ENCODE results near the gene STPG1.

STPG1 gene

DNA sequence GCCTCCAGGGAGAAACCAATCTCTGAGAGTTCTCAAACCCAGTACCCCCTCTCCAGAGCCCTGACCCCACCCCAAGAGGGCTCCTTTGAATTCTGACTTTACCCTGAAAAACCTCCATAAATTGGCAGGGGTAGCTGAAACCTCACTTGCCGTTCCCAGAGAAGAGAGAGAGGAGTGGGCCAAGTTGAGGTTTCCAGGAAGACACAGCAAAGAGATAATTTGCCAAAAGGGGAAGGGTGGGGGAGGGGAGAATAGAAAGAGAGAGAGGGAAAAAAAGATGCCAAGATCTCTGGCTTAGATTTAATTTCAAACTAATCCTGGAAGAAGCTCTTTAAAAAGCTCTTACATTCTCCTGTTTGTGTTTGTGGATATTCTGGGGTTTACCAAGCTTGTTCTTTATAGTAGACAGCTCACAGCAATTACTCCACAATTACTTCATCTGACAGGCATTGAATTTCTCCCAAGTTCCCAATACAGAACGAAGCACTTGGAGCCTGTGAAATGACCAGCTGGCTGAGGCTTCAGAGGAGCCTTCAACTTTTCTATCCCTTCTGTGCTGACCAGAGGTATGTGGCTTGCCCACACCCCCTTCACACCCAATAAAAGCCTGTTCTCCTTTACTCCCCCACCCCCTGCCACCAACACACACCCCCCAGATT is 95.5 kb downstream of the STPG1 start:
- no peak for TF ChIP-seq EZH2 (optimal IDR thresholded peaks at IDR 0.05; ENCODE audit: low read depth, low read length)
- no peak for TF ChIP-seq EZH2phosphoT487 (IDR thresholded peaks at IDR 0.05; ENCODE audit: low read length)
- TF ChIP-seq, protein P1, sequence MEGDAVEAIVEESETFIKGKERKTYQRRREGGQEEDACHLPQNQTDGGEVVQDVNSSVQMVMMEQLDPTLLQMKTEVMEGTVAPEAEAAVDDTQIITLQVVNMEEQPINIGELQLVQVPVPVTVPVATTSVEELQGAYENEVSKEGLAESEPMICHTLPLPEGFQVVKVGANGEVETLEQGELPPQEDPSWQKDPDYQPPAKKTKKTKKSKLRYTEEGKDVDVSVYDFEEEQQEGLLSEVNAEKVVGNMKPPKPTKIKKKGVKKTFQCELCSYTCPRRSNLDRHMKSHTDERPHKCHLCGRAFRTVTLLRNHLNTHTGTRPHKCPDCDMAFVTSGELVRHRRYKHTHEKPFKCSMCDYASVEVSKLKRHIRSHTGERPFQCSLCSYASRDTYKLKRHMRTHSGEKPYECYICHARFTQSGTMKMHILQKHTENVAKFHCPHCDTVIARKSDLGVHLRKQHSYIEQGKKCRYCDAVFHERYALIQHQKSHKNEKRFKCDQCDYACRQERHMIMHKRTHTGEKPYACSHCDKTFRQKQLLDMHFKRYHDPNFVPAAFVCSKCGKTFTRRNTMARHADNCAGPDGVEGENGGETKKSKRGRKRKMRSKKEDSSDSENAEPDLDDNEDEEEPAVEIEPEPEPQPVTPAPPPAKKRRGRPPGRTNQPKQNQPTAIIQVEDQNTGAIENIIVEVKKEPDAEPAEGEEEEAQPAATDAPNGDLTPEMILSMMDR (IDR thresholded peaks at IDR 0.05; ENCODE audit: low read length), result no peak
- Histone ChIP-seq H3K9ac (ENCODE audit: low read length) (no peak overlapping the region), H3K27me3 (replicated peaks; ENCODE audit: insufficient read depth, low read length) (no peaks in the 10 kb centered on the region), H2AFZ (ENCODE audit: low read length) (no peak overlapping the region), H3K79me2 (ENCODE audit: low read length) (peaks cover 28% of the 10 kb centered on the region), H3K4me3 (ENCODE audit: low read length) (no peak overlapping the region), H3F3A (ENCODE audit: insufficient read depth, low read length) (peaks cover 52% of the 10 kb centered on the region), H3K27ac (ENCODE audit: low read length) (no peak overlapping the region), H3K9me2 (replicated peaks; ENCODE audit: insufficient read depth, low read length) (no peaks in the 10 kb centered on the region), H3K4me1 (ENCODE audit: low read length) (peaks cover 27% of the 10 kb centered on the region), H3K36me3 (replicated peaks; ENCODE audit: insufficient read depth, low read length) (no peaks in the 10 kb centered on the region), H3K9me3 (replicated peaks; ENCODE audit: insufficient read depth, low read length) (no peaks in the 10 kb centered on the region), H3K4me2 (ENCODE audit: low read depth, low read length) (no peak overlapping the region), H4K20me1 (ENCODE audit: insufficient read depth, low read length) (no peaks in the 10 kb centered on the region)
- no peak for DNase-seq

DNA sequence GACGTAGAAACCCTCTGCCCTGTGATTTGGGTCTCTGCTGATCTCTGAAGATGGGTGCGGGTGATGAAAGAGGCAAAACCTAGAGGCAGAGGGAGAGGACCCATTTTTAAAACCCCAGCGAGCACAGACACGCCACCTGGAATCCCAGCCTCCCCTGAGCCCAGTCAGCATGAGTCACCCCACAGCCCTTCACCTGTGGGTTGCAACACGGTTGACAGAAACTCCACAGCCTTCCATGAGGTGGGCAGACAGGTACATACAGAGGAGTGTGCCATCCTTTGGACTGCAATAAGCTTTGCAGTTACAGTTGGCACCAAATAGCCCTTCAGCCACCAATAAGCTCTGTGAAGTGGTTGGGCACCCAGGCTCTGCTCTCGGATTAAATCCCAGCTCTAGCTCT is 96.5 kb downstream of the STPG1 start:
- Histone ChIP-seq H3K4me2 (ENCODE audit: low read depth, low read length) (no peak overlapping the region), H4K20me1 (ENCODE audit: insufficient read depth, low read length) (no peaks in the 10 kb centered on the region), H3K27ac (ENCODE audit: low read length) (no peak overlapping the region), H2AFZ (ENCODE audit: low read length) (no peak overlapping the region), H3K27me3 (replicated peaks; ENCODE audit: insufficient read depth, low read length) (no peaks in the 10 kb centered on the region), H3K9me2 (replicated peaks; ENCODE audit: insufficient read depth, low read length) (no peaks in the 10 kb centered on the region), H3F3A (ENCODE audit: insufficient read depth, low read length) (peaks cover 42% of the 10 kb centered on the region), H3K4me3 (ENCODE audit: low read length) (no peak overlapping the region), H3K4me1 (ENCODE audit: low read length) (peaks cover 23% of the 10 kb centered on the region), H3K9me3 (replicated peaks; ENCODE audit: insufficient read depth, low read length) (no peaks in the 10 kb centered on the region), H3K36me3 (replicated peaks; ENCODE audit: insufficient read depth, low read length) (no peaks in the 10 kb centered on the region), H3K9ac (ENCODE audit: low read length) (no peak overlapping the region), H3K79me2 (ENCODE audit: low read length) (peaks cover 22% of the 10 kb centered on the region)
- TF ChIP-seq EZH2 (optimal IDR thresholded peaks at IDR 0.05; ENCODE audit: low read depth, low read length) (no peak), EZH2phosphoT487 (IDR thresholded peaks at IDR 0.05; ENCODE audit: low read length) (no peak)
- TF ChIP-seq, protein P1 (IDR thresholded peaks at IDR 0.05; ENCODE audit: low read length), result no peak
- DNase-seq, result no peak

DNA sequence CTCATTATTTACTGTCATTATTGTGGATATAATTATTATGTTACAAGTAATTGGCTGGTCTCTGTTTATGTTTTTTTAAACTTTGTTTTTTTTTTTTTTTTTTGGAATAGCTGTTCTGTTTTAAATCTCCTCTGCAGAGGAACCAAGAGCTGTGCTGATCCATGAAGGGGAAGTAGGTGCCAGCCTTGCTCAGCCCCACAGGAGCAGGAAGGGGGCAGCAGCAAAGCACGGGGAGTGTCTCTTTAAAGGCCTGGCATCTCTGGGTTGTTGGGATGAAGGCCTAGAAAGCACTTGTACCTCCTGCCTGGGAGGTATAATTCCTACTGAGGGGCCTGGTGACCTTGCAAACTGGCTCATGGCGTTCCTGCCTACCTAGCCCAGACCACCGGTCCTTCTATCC is 96.9 kb downstream of the STPG1 start:
- Histone ChIP-seq H3K4me3 (ENCODE audit: low read length) (no peak overlapping the region), H3K4me2 (ENCODE audit: low read depth, low read length) (no peak overlapping the region), H2AFZ (ENCODE audit: low read length) (no peak overlapping the region), H3K9me2 (replicated peaks; ENCODE audit: insufficient read depth, low read length) (no peaks in the 10 kb centered on the region), H3K4me1 (ENCODE audit: low read length) (peaks cover 23% of the 10 kb centered on the region), H3K36me3 (replicated peaks; ENCODE audit: insufficient read depth, low read length) (no peaks in the 10 kb centered on the region), H4K20me1 (ENCODE audit: insufficient read depth, low read length) (no peaks in the 10 kb centered on the region), H3K9ac (ENCODE audit: low read length) (no peak overlapping the region), H3K79me2 (ENCODE audit: low read length) (peaks cover 22% of the 10 kb centered on the region), H3K27ac (ENCODE audit: low read length) (no peak overlapping the region), H3K9me3 (replicated peaks; ENCODE audit: insufficient read depth, low read length) (no peaks in the 10 kb centered on the region), H3F3A (ENCODE audit: insufficient read depth, low read length) (peaks cover 39% of the 10 kb centered on the region), H3K27me3 (replicated peaks; ENCODE audit: insufficient read depth, low read length) (no peaks in the 10 kb centered on the region)
- no peak for TF ChIP-seq EZH2phosphoT487 (IDR thresholded peaks at IDR 0.05; ENCODE audit: low read length)
- no peak for TF ChIP-seq EZH2 (optimal IDR thresholded peaks at IDR 0.05; ENCODE audit: low read depth, low read length)
- TF ChIP-seq, protein P1 (IDR thresholded peaks at IDR 0.05; ENCODE audit: low read length), result no peak
- no peak for DNase-seq
